GM12878 (cell line): ENCODE data around the gene TP53I11. TPM values are rescaled to one million over a fixed set of nuclear protein-coding genes. Genes with fewer than 3 reads are reported as not detected.

Source experiments
- ATAC-seq: fragments of 200-7000 bp; cut with Tn5 transposase; 3 replicates; pipeline ENCODE4 v1.9.1; 2020; ENCODE audit warnings: mild to moderate bottlenecking, moderate library complexity
- BruUV-seq: library from RNA; stranded (reverse); fragments of 400-500 nt; replicated peaks from 2 replicates; lab custom pipeline; 2021; lab: Mats Ljungman, UMichigan
- CTCF ChIA-PET: fragments of 300-600 bp; sonication (Branson Sonifier 250); formaldehyde crosslinking; extraction: SDS; loops from one replicate; lab custom pipeline; 2021; ENCODE audit warnings: inconsistent platforms; lab: Yijun Ruan, JAX
- POLR2A ChIA-PET: fragments of 350-600 bp; formaldehyde crosslinking; extraction: SDS; loops from one replicate; lab custom pipeline; 2021; ENCODE audit warnings: inconsistent platforms; lab: Charles Lee
- RAD21 ChIA-PET: fragments of 300-600 bp; sonication (Branson Sonifier 250); formaldehyde crosslinking; loops from one replicate; lab custom pipeline; 2023; ENCODE audit warnings: antibody characterized with exemption; ENCODE audit not compliant: unreplicated experiment; lab: Charles Lee
- SMC1A ChIA-PET: fragments of 300-600 bp; sonication (Branson Sonifier 250); formaldehyde crosslinking; loops from one replicate; lab custom pipeline; 2023; ENCODE audit not compliant: unreplicated experiment, uncharacterized antibody; lab: Charles Lee
- DNase-seq: peaks from one replicate; pipeline ENCODE4 v3.0.0-alpha.2; 2011; ENCODE audit warnings: low read depth, low spot score
- FAIRE-seq: peaks from 3 replicates; lab custom pipeline; 2011; peaks lifted over from hg19 to GRCh38; lab: Jason Lieb, UNC
- H2AFZ ChIP-seq: 2 replicates; pipeline ENCODE4 v1.6.0; 2011; ENCODE audit warnings: low read depth, low read length, control low read depth; ENCODE audit not compliant: control insufficient read depth
- H3K27ac ChIP-seq: 2 replicates; pipeline ENCODE4 v1.5.1; 2011; ENCODE audit warnings: control low read depth; ENCODE audit not compliant: control insufficient read depth, insufficient read depth
- H3K27me3 ChIP-seq, 2 experiments: replicated peaks in 1 of 2; 2 replicates each; pipeline versions ENCODE4 v1.6.0 to v1.6.1; 2011; ENCODE audit warnings: low read length in 1 of 2; ENCODE audit not compliant: control insufficient read depth in 2 of 2, insufficient read depth in 2 of 2
- H3K36me3 ChIP-seq, 2 experiments: 2 replicates each; pipeline ENCODE4 v1.5.1; 2011; ENCODE audit warnings: low read length in 1 of 2; ENCODE audit not compliant: control insufficient read depth in 2 of 2, insufficient read depth in 2 of 2
- H3K4me1 ChIP-seq: 2 replicates; pipeline ENCODE4 v1.6.1; 2011; ENCODE audit warnings: mild to moderate bottlenecking, low read length, moderate library complexity, mixed read lengths; ENCODE audit not compliant: control insufficient read depth, insufficient read depth
- H3K4me2 ChIP-seq: 2 replicates; pipeline ENCODE4 v1.6.0; 2011; ENCODE audit warnings: control low read depth; ENCODE audit not compliant: control insufficient read depth, insufficient read depth
- H3K4me3 ChIP-seq: fragments of 200-600 bp; sonication (generic); 2 replicates; pipeline ENCODE4 v1.5.1; 2016
- H3K79me2 ChIP-seq: 2 replicates; pipeline ENCODE4 v1.6.0; 2011; ENCODE audit warnings: low read length; ENCODE audit not compliant: control insufficient read depth, insufficient read depth
- H3K9ac ChIP-seq: 2 replicates; pipeline ENCODE4 v1.8.0; 2011; ENCODE audit warnings: low read length, control low read depth, mixed read lengths; ENCODE audit not compliant: control insufficient read depth, insufficient read depth
- H3K9me3 ChIP-seq: replicated peaks from 3 replicates; pipeline ENCODE4 v1.5.1; 2011; ENCODE audit warnings: mild to moderate bottlenecking, low read length; ENCODE audit not compliant: control insufficient read depth, insufficient read depth
- H4K20me1 ChIP-seq: 2 replicates; pipeline ENCODE4 v1.6.0; 2011; ENCODE audit not compliant: control insufficient read depth, insufficient read depth
- CHD2 ChIP-seq: IDR thresholded peaks from 2 replicates; pipeline ENCODE4 v1.6.1; 2011; ENCODE audit warnings: low read depth, low read length, improper control_type of control experiment, borderline replicate concordance
- CREB1 ChIP-seq: IDR thresholded peaks from 2 replicates; pipeline ENCODE4 v1.6.1; 2012; ENCODE audit warnings: low read depth, mild to moderate bottlenecking, inconsistent platforms
- CTCF ChIP-seq, 3 experiments: IDR thresholded peaks in 2 of 3; conservative IDR thresholded peaks in 1 of 3; 2 replicates each; pipeline ENCODE4 v1.5.1; 2011; ENCODE audit warnings: low read depth in 3 of 3, low read length in 3 of 3, mild to moderate bottlenecking in 3 of 3, control low read depth in 2 of 3, moderate library complexity in 2 of 3, inconsistent platforms in 1 of 3, mixed read lengths in 1 of 3; ENCODE audit not compliant: control insufficient read depth in 2 of 3, insufficient read depth in 1 of 3; ENCODE audit errors: extremely low read depth in 1 of 3
- FOXM1 ChIP-seq: IDR thresholded peaks from 2 replicates; pipeline ENCODE4 v1.6.1; 2012; ENCODE audit warnings: low read depth, mild to moderate bottlenecking, inconsistent platforms, low read length, moderate library complexity
- JUND ChIP-seq: IDR thresholded peaks from 2 replicates; pipeline ENCODE4 v1.6.1; 2012; ENCODE audit warnings: low read depth, mild to moderate bottlenecking, low read length, improper control_type of control experiment, moderate library complexity
- RUNX3 ChIP-seq: IDR thresholded peaks from 2 replicates; pipeline ENCODE4 v1.6.1; 2012; ENCODE audit warnings: low read length, inconsistent platforms
- WRNIP1 ChIP-seq: IDR thresholded peaks from 2 replicates; pipeline ENCODE4 v1.6.1; 2011; ENCODE audit warnings: low read depth, low read length, improper control_type of control experiment, borderline replicate concordance
- ZBTB11 ChIP-seq: fragments of 450-650 bp; formaldehyde crosslinking; IDR thresholded peaks from 2 replicates; pipeline ENCODE4 v1.5.0; 2022; ENCODE audit warnings: mild to moderate bottlenecking, missing genetic modification characterization
- WGBS: methylation state at CpG from one replicate; pipeline ENCODE4 v1.1.6; 2016; ENCODE audit warnings: low lambda C conversion rate; ENCODE audit not compliant: insufficient replicate concordance, insufficient coverage; ENCODE audit errors: missing lambda C conversion rate; 5-methylcytosine and 5-hydroxymethylcytosine counted together
- in situ Hi-C: fragments of 300-500 bp; cut with MboI; formaldehyde crosslinking; loops from 9 replicates; pipeline ENCODE4 v1.14.3; 2018; ENCODE audit warnings: mixed read lengths
- intact Hi-C: fragments of 100-400 bp; cut with micrococcal nuclease; formaldehyde crosslinking; loops from one replicate; pipeline ENCODE4 v1.14.2; 2022; ENCODE audit not compliant: unreplicated experiment
- polyA plus RNA-seq, 11 experiments: library from polyadenylated mRNA; depleted of rRNA in 4 of 11; unstranded in 6 of 11; stranded (reverse) in 5 of 11; fragments of >200 nt; fragmentation: Nextera tagmentation in 4 of 11; fragmentation: Illumina TruSeq in 1 of 11; extraction: Ambion mirVana in 4 of 11; extraction: Trizol in 1 of 11; gene quantifications; 1 replicate in 1 of 11; 2 replicates in 10 of 11; pipeline versions ENCODE4 v1.2.1 to v1.2.3, GENCODE V29; 2011 to 2016; ENCODE audit warnings: inconsistent platforms in 2 of 11, missing spikeins in 2 of 11, low read depth in 1 of 11
- total RNA-seq, 4 experiments: library from RNA; depleted of rRNA in 3 of 4; stranded (reverse); fragments of >200 nt in 3 of 4; fragmentation: Illumina TruSeq in 1 of 4; extraction: Trizol in 1 of 4; gene quantifications; 2 replicates each; pipeline versions ENCODE4 v1.2.1 to v1.2.3, GENCODE V29; 2013 to 2021

TP53I11 gene
- total and polyA plus RNA-seq, 10 of the 15 experiments (the other 5 are each of a cell fraction or from before 2014, with no cell fraction given) = 0.03 to 0.28 (median 0.17) TPM; not detected in 3

GRCh38 chr11:44976576-44976975, 25.9 kb upstream of the TP53I11 start:
- H3K4me3 ChIP-seq = no peak overlapping the region
- no peak for TF ChIP-seq RUNX3
- no peak for TF ChIP-seq CTCF (IDR thresholded peaks at IDR 0.05 in 2 of 3, conservative IDR thresholded peaks at IDR 0.05 in 1 of 3; ENCODE audit: control insufficient read depth in 2 of 3, extremely low read depth in 1 of 3, insufficient read depth in 1 of 3, low read depth in 3 of 3, low read length in 3 of 3)
- no peak for TF ChIP-seq CHD2
- no peak for TF ChIP-seq ZBTB11 (CRISPR knock-in tag)
- no peak for TF ChIP-seq JUND
- TF ChIP-seq WRNIP1 = no peak
- no peak for TF ChIP-seq CREB1
- no peak for TF ChIP-seq FOXM1
- ATAC-seq = no peak
- intact Hi-C loops = no loop called here
- H2AFZ ChIP-seq = no peak overlapping the region
- DNase-seq = no peak
- H3K9ac ChIP-seq = no peak overlapping the region
- in situ Hi-C loops = no loop called here
- RAD21 ChIA-PET = no interaction called here
- H3K4me2 ChIP-seq = no peak overlapping the region
- POLR2A ChIA-PET = interaction anchor here (0.5 kb wide), 1 partner anchor 95 kb away, joined by 3 read pairs; no protein-coding TSS in a partner anchor
- H3K27me3 ChIP-seq = no peaks in the 10 kb centered on the region
- H3K27ac ChIP-seq = no peak overlapping the region
- no peak for FAIRE-seq
- SMC1A ChIA-PET = no interaction called here
- 39% methylated on average over 5 of the region's 5 CpGs for whole genome bisulfite sequencing
- no peaks in the 10 kb centered on the region; the same call in 1 of the 2 replicates for H4K20me1 ChIP-seq
- CTCF ChIA-PET = interaction anchor here (0.9 kb wide), 1 partner anchor 50 kb away, joined by 3 read pairs; no protein-coding TSS in a partner anchor
- H3K36me3 ChIP-seq = no peaks in the 10 kb centered on the region
- H3K9me3 ChIP-seq = no peaks in the 10 kb centered on the region
- no TSS peak for BruUV-seq
- no peaks in the 10 kb centered on the region; the same call in 1 of the 2 replicates for H3K4me1 ChIP-seq
- H3K79me2 ChIP-seq = no peaks in the 10 kb centered on the region
